Measurements from ENCODE around the gene XXYLT1. TPM values are rescaled to one million over a fixed set of nuclear protein-coding genes. Genes with fewer than 3 reads are reported as not detected.

The XXYLT1 gene
- total and polyA plus RNA-seq, 2 of the 8 experiments (the other 6 are each of a cell fraction or from before 2014, with no cell fraction given), result 18.9 to 23.8 TPM

DNA sequence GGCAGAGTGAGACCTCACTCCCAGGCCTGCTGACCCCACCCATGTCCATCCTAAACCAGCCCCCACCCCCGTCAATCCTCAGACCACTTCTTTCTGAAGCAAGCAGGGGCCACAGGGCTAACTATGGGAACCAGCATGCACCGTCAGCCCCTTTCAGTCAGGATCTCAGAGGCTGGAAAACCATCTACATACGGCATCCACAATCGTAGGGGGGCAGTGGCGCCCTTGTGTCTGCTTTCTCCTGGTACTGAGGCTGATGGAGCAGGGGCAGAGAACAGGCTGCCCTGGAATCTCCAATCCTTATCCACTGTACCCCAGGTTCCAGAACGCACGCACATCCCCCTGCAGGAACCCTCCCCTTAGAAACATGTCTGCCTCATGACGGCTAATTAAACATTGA, 56.6 kb downstream of the XXYLT1 start (continued):
- TF ChIP-seq, protein P1, sequence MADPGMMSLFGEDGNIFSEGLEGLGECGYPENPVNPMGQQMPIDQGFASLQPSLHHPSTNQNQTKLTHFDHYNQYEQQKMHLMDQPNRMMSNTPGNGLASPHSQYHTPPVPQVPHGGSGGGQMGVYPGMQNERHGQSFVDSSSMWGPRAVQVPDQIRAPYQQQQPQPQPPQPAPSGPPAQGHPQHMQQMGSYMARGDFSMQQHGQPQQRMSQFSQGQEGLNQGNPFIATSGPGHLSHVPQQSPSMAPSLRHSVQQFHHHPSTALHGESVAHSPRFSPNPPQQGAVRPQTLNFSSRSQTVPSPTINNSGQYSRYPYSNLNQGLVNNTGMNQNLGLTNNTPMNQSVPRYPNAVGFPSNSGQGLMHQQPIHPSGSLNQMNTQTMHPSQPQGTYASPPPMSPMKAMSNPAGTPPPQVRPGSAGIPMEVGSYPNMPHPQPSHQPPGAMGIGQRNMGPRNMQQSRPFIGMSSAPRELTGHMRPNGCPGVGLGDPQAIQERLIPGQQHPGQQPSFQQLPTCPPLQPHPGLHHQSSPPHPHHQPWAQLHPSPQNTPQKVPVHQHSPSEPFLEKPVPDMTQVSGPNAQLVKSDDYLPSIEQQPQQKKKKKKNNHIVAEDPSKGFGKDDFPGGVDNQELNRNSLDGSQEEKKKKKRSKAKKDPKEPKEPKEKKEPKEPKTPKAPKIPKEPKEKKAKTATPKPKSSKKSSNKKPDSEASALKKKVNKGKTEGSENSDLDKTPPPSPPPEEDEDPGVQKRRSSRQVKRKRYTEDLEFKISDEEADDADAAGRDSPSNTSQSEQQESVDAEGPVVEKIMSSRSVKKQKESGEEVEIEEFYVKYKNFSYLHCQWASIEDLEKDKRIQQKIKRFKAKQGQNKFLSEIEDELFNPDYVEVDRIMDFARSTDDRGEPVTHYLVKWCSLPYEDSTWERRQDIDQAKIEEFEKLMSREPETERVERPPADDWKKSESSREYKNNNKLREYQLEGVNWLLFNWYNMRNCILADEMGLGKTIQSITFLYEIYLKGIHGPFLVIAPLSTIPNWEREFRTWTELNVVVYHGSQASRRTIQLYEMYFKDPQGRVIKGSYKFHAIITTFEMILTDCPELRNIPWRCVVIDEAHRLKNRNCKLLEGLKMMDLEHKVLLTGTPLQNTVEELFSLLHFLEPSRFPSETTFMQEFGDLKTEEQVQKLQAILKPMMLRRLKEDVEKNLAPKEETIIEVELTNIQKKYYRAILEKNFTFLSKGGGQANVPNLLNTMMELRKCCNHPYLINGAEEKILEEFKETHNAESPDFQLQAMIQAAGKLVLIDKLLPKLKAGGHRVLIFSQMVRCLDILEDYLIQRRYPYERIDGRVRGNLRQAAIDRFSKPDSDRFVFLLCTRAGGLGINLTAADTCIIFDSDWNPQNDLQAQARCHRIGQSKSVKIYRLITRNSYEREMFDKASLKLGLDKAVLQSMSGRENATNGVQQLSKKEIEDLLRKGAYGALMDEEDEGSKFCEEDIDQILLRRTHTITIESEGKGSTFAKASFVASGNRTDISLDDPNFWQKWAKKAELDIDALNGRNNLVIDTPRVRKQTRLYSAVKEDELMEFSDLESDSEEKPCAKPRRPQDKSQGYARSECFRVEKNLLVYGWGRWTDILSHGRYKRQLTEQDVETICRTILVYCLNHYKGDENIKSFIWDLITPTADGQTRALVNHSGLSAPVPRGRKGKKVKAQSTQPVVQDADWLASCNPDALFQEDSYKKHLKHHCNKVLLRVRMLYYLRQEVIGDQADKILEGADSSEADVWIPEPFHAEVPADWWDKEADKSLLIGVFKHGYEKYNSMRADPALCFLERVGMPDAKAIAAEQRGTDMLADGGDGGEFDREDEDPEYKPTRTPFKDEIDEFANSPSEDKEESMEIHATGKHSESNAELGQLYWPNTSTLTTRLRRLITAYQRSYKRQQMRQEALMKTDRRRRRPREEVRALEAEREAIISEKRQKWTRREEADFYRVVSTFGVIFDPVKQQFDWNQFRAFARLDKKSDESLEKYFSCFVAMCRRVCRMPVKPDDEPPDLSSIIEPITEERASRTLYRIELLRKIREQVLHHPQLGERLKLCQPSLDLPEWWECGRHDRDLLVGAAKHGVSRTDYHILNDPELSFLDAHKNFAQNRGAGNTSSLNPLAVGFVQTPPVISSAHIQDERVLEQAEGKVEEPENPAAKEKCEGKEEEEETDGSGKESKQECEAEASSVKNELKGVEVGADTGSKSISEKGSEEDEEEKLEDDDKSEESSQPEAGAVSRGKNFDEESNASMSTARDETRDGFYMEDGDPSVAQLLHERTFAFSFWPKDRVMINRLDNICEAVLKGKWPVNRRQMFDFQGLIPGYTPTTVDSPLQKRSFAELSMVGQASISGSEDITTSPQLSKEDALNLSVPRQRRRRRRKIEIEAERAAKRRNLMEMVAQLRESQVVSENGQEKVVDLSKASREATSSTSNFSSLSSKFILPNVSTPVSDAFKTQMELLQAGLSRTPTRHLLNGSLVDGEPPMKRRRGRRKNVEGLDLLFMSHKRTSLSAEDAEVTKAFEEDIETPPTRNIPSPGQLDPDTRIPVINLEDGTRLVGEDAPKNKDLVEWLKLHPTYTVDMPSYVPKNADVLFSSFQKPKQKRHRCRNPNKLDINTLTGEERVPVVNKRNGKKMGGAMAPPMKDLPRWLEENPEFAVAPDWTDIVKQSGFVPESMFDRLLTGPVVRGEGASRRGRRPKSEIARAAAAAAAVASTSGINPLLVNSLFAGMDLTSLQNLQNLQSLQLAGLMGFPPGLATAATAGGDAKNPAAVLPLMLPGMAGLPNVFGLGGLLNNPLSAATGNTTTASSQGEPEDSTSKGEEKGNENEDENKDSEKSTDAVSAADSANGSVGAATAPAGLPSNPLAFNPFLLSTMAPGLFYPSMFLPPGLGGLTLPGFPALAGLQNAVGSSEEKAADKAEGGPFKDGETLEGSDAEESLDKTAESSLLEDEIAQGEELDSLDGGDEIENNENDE (IDR thresholded peaks at IDR 0.05; ENCODE audit: insufficient replicate concordance, low read length), result no peak
- TF ChIP-seq CBX5 (IDR thresholded peaks at IDR 0.05; ENCODE audit: low read depth, low read length), result no peak
- no peak for TF ChIP-seq HDAC6 (IDR thresholded peaks at IDR 0.05; ENCODE audit: low read depth, low read length)
- no peak for TF ChIP-seq TCF12 (IDR thresholded peaks at IDR 0.05; ENCODE audit: low read depth, low read length)
- TF ChIP-seq ZNF274 (IDR thresholded peaks at IDR 0.05; ENCODE audit: borderline replicate concordance, extremely low read depth, low read length), result no peak
- TF ChIP-seq EGR1 (IDR thresholded peaks at IDR 0.05; ENCODE audit: borderline replicate concordance, low read depth, low read length), result no peak
- no peak for TF ChIP-seq POLR2A (IDR thresholded peaks at IDR 0.05; ENCODE audit: control extremely low read depth in 1 of 2, low read depth in 2 of 2, low read length in 2 of 2)
